ENCODE results near the gene CPA1. TPM values are rescaled to one million over a fixed set of nuclear protein-coding genes. Genes with fewer than 3 reads are reported as not detected.

Gene CPA1
- total RNA-seq, 2 experiments from 2014 or later = not detected

GRCh38 chr7:130413201-130413600 lies 32.9 kb downstream of the CPA1 start:
- no peak overlapping the region for H3K4me3 Mint-ChIP-seq
- no peaks in the 10 kb centered on the region for H3K36me3 Mint-ChIP-seq (ENCODE audit: low read depth)
- no peaks in the 10 kb centered on the region for H3K27me3 Mint-ChIP-seq
- H3K9me3 ChIP-seq (ENCODE audit: control insufficient read depth in 1 of 2, insufficient read depth in 1 of 2, low read length in 2 of 2) = no peaks in the 10 kb centered on the region
- CTCF ChIA-PET = interaction anchor here (1.2 kb wide), 1 partner anchor 11 kb away, joined by 3 read pairs; no protein-coding TSS in a partner anchor
- H3K9me3 Mint-ChIP-seq = no peaks in the 10 kb centered on the region
- no peak overlapping the region for H3K27ac ChIP-seq (ENCODE audit: low read depth in 1 of 2, low read length in 2 of 2)
- peaks cover 68% of the 10 kb centered on the region for H3K4me1 Mint-ChIP-seq (ENCODE audit: low read depth)
- TF ChIP-seq, protein P1, sequence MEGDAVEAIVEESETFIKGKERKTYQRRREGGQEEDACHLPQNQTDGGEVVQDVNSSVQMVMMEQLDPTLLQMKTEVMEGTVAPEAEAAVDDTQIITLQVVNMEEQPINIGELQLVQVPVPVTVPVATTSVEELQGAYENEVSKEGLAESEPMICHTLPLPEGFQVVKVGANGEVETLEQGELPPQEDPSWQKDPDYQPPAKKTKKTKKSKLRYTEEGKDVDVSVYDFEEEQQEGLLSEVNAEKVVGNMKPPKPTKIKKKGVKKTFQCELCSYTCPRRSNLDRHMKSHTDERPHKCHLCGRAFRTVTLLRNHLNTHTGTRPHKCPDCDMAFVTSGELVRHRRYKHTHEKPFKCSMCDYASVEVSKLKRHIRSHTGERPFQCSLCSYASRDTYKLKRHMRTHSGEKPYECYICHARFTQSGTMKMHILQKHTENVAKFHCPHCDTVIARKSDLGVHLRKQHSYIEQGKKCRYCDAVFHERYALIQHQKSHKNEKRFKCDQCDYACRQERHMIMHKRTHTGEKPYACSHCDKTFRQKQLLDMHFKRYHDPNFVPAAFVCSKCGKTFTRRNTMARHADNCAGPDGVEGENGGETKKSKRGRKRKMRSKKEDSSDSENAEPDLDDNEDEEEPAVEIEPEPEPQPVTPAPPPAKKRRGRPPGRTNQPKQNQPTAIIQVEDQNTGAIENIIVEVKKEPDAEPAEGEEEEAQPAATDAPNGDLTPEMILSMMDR (IDR thresholded peaks at IDR 0.05) = no peak
- POLR2A ChIA-PET = interaction anchor here (0.8 to 1.7 kb wide), 2 partner anchors 12 to 19 kb away, joined by 3 to 4 read pairs; no protein-coding TSS in a partner anchor
- H3K4me3 ChIP-seq (ENCODE audit: low read length) = no peak overlapping the region
- ATAC-seq (ENCODE audit: poor library complexity) (no peak), DNase-seq (no peak)
- no peaks in the 10 kb centered on the region for H3K27me3 ChIP-seq (ENCODE audit: control insufficient read depth in 1 of 2, insufficient read depth in 2 of 2, low read length in 2 of 2)
- no peak overlapping the region for H3K27ac Mint-ChIP-seq
- intact Hi-C loops (cut with DNase I, micrococcal nuclease) = no loop called here
- no peaks in the 10 kb centered on the region for H3K36me3 ChIP-seq (ENCODE audit: insufficient read depth, low read length)
- peaks cover 17% of the 10 kb centered on the region for H3K4me1 ChIP-seq (ENCODE audit: insufficient read depth, low read length)

- H3K4me1 ChIP-seq (ENCODE audit: insufficient read depth, low read length) = peaks cover 23% of the 10 kb centered on the region
- no peaks in the 10 kb centered on the region for H3K9me3 ChIP-seq (ENCODE audit: control insufficient read depth in 1 of 2, insufficient read depth in 1 of 2, low read length in 2 of 2)
- no peaks in the 10 kb centered on the region for H3K27me3 ChIP-seq (ENCODE audit: control insufficient read depth in 1 of 2, insufficient read depth in 2 of 2, low read length in 2 of 2)
- DNase-seq (peak in 2 of 14 experiments; percentile 21 to 29), ATAC-seq (ENCODE audit: poor library complexity) (peak; percentile 49)
- H3K36me3 ChIP-seq (ENCODE audit: insufficient read depth, low read length) = no peaks in the 10 kb centered on the region
- intact Hi-C loops (cut with DNase I, micrococcal nuclease) = no loop called here
- ChIA-PET POLR2A (interaction anchor here (1.7 kb wide), 1 partner anchor 26 kb away, joined by 4 read pairs; the partner anchor contains the start of gene CEP41), CTCF (interaction anchor here (1.3 kb wide), 1 partner anchor 11 kb away, joined by 4 read pairs; no protein-coding TSS in a partner anchor)
- H3K4me3 Mint-ChIP-seq = peak overlapping the region; percentile 31
- H3K27me3 Mint-ChIP-seq = no peaks in the 10 kb centered on the region
- H3K36me3 Mint-ChIP-seq (ENCODE audit: low read depth) = no peaks in the 10 kb centered on the region
- TF ChIP-seq, protein P1 (IDR thresholded peaks at IDR 0.05) = no peak
- no peak overlapping the region for H3K4me3 ChIP-seq (ENCODE audit: low read length)
- H3K4me1 Mint-ChIP-seq (ENCODE audit: low read depth) = peaks cover 78% of the 10 kb centered on the region
- H3K27ac Mint-ChIP-seq = peak overlapping the region; percentile 67
- H3K9me3 Mint-ChIP-seq = no peaks in the 10 kb centered on the region
- no peak overlapping the region for H3K27ac ChIP-seq (ENCODE audit: low read depth in 1 of 2, low read length in 2 of 2)
Observed at GRCh38 chr7:130415006-130415405, 34.7 kb downstream of the CPA1 start.

DNA sequence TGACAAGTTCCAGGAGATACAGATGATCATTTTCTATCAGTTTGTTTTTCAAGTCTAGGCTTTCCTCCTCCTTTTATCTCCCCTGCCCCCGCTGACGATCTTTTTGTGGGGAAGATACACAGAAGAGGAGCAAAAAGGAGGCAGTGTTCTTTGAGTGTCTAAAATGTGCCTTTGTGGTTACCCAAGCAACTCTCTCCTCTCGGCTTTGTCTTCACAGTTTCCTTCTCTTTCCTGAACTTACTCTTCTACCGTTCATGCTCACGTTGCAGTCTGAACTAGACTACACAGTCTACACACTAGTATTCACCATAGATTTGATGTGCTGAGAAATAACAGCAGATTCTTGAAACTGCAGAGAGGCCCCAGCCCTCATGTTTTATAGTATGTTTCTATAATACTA lies 36.9 kb downstream of the CPA1 start:
- no peaks in the 10 kb centered on the region for H3K27me3 Mint-ChIP-seq
- H3K36me3 ChIP-seq (ENCODE audit: insufficient read depth, low read length) = no peaks in the 10 kb centered on the region
- ATAC-seq (ENCODE audit: poor library complexity) (peak; percentile 57), DNase-seq (peak in 3 of 14 experiments; percentile 18 to 54 (median 36))
- peak overlapping the region; percentile 81 for H3K27ac Mint-ChIP-seq
- H3K9me3 Mint-ChIP-seq = no peaks in the 10 kb centered on the region
- H3K27ac ChIP-seq (ENCODE audit: low read depth in 1 of 2, low read length in 2 of 2) = peak overlapping the region in 1 of 2 donors; percentile 55
- no peaks in the 10 kb centered on the region for H3K36me3 Mint-ChIP-seq (ENCODE audit: low read depth)
- TF ChIP-seq, protein P1 (IDR thresholded peaks at IDR 0.05) = no peak
- ChIA-PET POLR2A (interaction anchor here (0.7 to 2.0 kb wide), 6 partner anchors 9 to 41 kb away, joined by 3 to 7 read pairs (median 4); partner anchors contain the start of gene CEP41), CTCF (interaction anchor here (1.5 kb wide), 1 partner anchor 24 kb away, joined by 3 read pairs; the partner anchor contains the start of gene CEP41)
- intact Hi-C loops (cut with DNase I, micrococcal nuclease) = no loop called here
- H3K9me3 ChIP-seq (ENCODE audit: control insufficient read depth in 1 of 2, insufficient read depth in 1 of 2, low read length in 2 of 2) = no peaks in the 10 kb centered on the region
- H3K4me1 ChIP-seq (ENCODE audit: insufficient read depth, low read length) = peaks cover 24% of the 10 kb centered on the region
- H3K4me3 ChIP-seq (ENCODE audit: low read length) = no peak overlapping the region
- peaks cover 79% of the 10 kb centered on the region for H3K4me1 Mint-ChIP-seq (ENCODE audit: low read depth)
- peak overlapping the region; percentile 64 for H3K4me3 Mint-ChIP-seq
- H3K27me3 ChIP-seq (ENCODE audit: control insufficient read depth in 1 of 2, insufficient read depth in 2 of 2, low read length in 2 of 2) = no peaks in the 10 kb centered on the region
